Stimulated activated naive B cell treated with anti-CD40 and anti-IgM and Interleukin-4, amounts not matched to agents 10 μg/mL and 1 μg/mL and 100 μg/mL, for 72 hours (primary cell): Measurements from ENCODE around the gene FUZ.

Source experiments
- ATAC-seq, 2 donors: fragments of 150-1000 bp; cut with Tn5 transposase; replicated peaks; 2 replicates each; pipeline ENCODE4 v1.10.0; 2021; ENCODE audit warnings: moderate library complexity in 1 of 2
- DNase-seq: peaks from one replicate; pipeline ENCODE4 v3.0.0; 2021
- H3K27ac Mint-ChIP-seq: one replicate; pipeline ENCODE4 v1.8.0; 2022; ENCODE audit warnings: mild to moderate bottlenecking, mixed read lengths
- H3K27me3 Mint-ChIP-seq, 2 donors: one replicate each; pipeline ENCODE4 v1.8.0; 2022; ENCODE audit warnings: mixed read lengths in 2 of 2
- H3K36me3 Mint-ChIP-seq, 2 donors: one replicate each; pipeline ENCODE4 v1.8.0; 2022; ENCODE audit warnings: mixed read lengths in 2 of 2, mild to moderate bottlenecking in 1 of 2
- H3K4me1 Mint-ChIP-seq, 2 donors: one replicate each; pipeline ENCODE4 v1.8.0; 2022; ENCODE audit warnings: mixed read lengths in 2 of 2, mild to moderate bottlenecking in 1 of 2
- H3K4me3 Mint-ChIP-seq, 2 donors: one replicate each; pipeline ENCODE4 v1.8.0; 2022; ENCODE audit warnings: mild to moderate bottlenecking in 2 of 2, mixed read lengths in 2 of 2, moderate library complexity in 1 of 2
- H3K9me3 Mint-ChIP-seq, 2 donors: one replicate each; pipeline ENCODE4 v1.8.0; 2022; ENCODE audit warnings: mixed read lengths in 2 of 2, mild to moderate bottlenecking in 1 of 2

FUZ gene

DNA sequence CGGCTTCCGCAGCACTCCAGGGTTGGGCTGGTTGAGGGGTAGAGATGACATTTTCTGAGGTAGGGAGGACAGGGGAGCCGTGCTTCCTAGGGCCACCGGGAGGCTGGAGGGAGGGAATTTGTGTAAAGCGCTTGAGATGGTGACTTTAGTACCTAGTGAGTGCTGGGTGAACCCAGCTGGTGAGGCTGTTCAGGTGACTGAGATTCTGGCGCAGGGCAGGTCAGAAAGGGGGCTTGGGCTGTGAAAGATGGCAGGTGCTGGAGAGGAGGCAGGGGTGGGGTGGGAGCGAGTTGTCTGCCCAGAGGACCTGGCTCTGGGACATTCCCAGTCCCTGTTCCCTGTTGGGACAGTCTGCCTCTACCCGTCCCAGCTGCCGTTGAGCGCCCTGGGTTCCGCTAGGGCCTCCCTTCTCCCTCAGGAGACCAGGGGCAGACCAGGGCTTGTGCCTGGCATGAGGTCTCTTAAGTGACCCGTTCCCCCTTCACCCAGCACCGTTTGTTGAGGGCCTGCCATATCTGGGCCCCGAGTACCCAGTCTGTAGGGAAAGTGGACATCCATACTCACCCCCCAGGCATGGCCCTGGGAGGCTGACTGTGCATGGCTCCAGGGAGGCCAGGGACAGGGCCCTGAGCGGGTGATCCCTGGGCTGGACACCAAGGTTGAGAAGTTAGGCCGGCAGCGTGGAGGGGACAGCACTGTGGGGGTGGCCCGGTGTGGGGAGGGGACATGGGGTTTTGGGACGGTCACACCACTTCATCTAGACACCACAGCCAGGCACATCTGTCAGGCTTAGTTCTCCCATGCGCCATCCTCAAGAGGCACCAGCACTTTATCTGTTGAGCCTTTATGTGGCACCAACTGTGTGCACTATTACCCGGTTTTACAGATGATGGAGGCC, 42.8 kb upstream of the FUZ start:
- peak overlapping the region; percentile 87 for H3K27ac Mint-ChIP-seq
- no peaks in the 10 kb centered on the region for H3K27me3 Mint-ChIP-seq
- ATAC-seq (no peak), DNase-seq (no peak)
- H3K9me3 Mint-ChIP-seq = no peaks in the 10 kb centered on the region
- peaks cover 34 to 45% of the 10 kb centered on the region in 2 donors for H3K36me3 Mint-ChIP-seq
- H3K4me3 Mint-ChIP-seq = peak overlapping the region; percentile 19 to 21
- peaks cover 23 to 46% of the 10 kb centered on the region in 2 donors for H3K4me1 Mint-ChIP-seq

- Mint-ChIP-seq H3K4me3 (peak overlapping the region in 1 of 2 donors; percentile 31), H3K9me3 (no peaks in the 10 kb centered on the region)
Measured at GRCh38 chr19:49855277-49855675, 42.2 kb upstream of the FUZ start.

GRCh38 chr19:49854378-49855263, 41.5 kb upstream of the FUZ start:
- no peak for ATAC-seq
- Mint-ChIP-seq H3K36me3 (peaks cover 29 to 43% of the 10 kb centered on the region in 2 donors), H3K27ac (peak overlapping the region; percentile 89)

More at GRCh38 chr19:49855277-49855675, 42.2 kb upstream of the FUZ start:
- Mint-ChIP-seq H3K36me3 (peaks cover 29 to 40% of the 10 kb centered on the region in 2 donors), H3K27me3 (no peaks in the 10 kb centered on the region), H3K4me1 (peaks cover 24 to 43% of the 10 kb centered on the region in 2 donors), H3K27ac (peak overlapping the region; percentile 87)
- DNase-seq (no peak), ATAC-seq (no peak)

DNA sequence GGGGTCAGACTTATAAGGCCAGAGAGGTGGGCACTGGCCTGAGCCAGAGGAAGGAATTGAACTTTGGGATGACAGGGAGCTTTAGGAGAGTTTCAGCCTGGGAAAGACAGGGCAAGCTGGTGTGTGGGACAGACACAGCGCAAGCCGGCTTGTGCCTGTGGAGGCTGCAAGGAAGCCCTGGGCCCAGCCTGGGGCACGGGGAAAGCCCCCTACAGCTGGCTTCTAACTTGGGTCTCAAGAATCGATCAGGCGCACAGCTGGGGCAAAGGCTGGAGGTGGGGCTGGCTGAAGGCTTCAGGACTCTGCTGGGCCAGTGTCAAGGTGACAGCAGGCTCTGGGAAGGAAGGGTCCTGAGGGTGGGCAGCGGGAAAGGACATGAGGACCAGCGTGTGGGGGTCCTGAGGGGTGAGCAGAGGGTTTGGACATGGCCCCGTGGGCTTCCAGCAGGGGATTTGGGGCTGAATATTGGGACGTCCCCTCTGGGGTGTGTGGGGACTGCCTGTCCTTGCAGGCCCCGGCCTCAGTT, 40.8 kb upstream of the FUZ start:
- DNase-seq = no peak
- ATAC-seq = no peak
- no peaks in the 10 kb centered on the region for H3K27me3 Mint-ChIP-seq
- H3K36me3 Mint-ChIP-seq = peaks cover 30 to 45% of the 10 kb centered on the region in 2 donors
- H3K4me3 Mint-ChIP-seq = peak overlapping the region in 1 of 2 donors; percentile 25
- H3K27ac Mint-ChIP-seq = peak overlapping the region; percentile 89
- peaks cover 7 to 9% of the 10 kb centered on the region in 2 donors for H3K9me3 Mint-ChIP-seq
- peaks cover 34 to 53% of the 10 kb centered on the region in 2 donors for H3K4me1 Mint-ChIP-seq

More at GRCh38 chr19:49854378-49855263, 41.5 kb upstream of the FUZ start:
- peak overlapping the region in 1 of 2 donors; percentile 31 for H3K4me3 Mint-ChIP-seq
- no peak for DNase-seq
- H3K27me3 Mint-ChIP-seq = no peaks in the 10 kb centered on the region
- H3K9me3 Mint-ChIP-seq = peaks cover 4 to 5% of the 10 kb centered on the region in 2 donors
- H3K4me1 Mint-ChIP-seq = peaks cover 30 to 50% of the 10 kb centered on the region in 2 donors

- peak overlapping the region; percentile 37 for H3K27ac Mint-ChIP-seq
- peak overlapping the region; percentile 81 to 84 for H3K4me3 Mint-ChIP-seq
- peaks cover 8 to 9% of the 10 kb centered on the region in 2 donors for H3K9me3 Mint-ChIP-seq
- no peak for DNase-seq
- peaks cover 39 to 61% of the 10 kb centered on the region in 2 donors for H3K4me1 Mint-ChIP-seq
- H3K36me3 Mint-ChIP-seq = peaks cover 19 to 36% of the 10 kb centered on the region in 2 donors
- no peak for ATAC-seq
- H3K27me3 Mint-ChIP-seq = no peaks in the 10 kb centered on the region
Measured at GRCh38 chr19:49852631-49853126, 39.6 kb upstream of the FUZ start.

GRCh38 chr19:49851456-49852259, 38.6 kb upstream of the FUZ start:
- H3K27ac Mint-ChIP-seq = peak overlapping the region; percentile 70
- ATAC-seq (peak; percentile 9 to 17), DNase-seq (no peak)
- peaks cover 41 to 61% of the 10 kb centered on the region in 2 donors for H3K4me1 Mint-ChIP-seq
- peaks cover 14 to 26% of the 10 kb centered on the region in 2 donors for H3K36me3 Mint-ChIP-seq
- peaks cover 8 to 9% of the 10 kb centered on the region in 2 donors for H3K9me3 Mint-ChIP-seq
- H3K27me3 Mint-ChIP-seq = no peaks in the 10 kb centered on the region
- peak overlapping the region; percentile 81 to 84 for H3K4me3 Mint-ChIP-seq

DNA sequence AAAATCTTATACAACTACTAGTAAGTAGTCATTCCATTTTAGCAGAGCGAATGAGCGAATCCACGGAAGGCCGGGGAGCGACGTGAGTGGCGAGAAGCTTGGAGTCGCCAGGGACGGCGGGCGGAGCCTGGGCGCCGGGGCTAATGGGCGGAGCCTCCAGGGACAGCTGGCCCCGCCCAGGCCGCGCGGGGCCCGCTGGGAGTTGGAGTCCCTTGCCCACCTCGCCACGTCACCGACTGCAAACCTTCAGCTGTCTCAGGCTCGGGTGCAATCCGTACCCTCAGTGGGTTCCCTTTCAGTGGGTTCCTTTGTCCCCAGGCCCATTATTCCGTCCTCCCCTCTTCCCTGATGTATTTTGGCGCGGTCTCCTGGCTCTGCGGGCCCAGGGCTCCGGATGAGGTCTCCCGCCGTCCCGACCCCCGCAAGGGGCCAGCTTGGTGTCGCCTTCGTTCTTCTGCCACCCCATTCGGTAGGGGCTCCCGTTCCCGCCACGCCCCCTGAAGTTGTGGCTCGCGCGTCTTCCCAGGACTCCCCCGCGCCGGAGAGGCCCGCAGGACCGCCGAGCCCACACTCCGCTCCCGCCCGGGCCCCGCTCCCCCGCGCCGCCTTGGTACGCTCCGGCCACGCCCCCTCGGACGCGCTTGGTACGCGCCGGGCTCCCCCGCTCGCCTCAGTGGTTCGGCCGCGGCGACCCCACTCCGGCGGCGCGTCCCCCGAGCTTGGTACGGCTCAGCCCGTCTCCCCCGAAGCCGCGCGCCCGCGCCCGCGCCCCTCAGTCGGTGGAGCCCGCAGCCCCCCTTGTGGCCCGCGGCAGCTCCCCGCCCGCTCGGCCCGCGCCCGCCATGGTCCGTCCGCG, 37.6 kb upstream of the FUZ start, which contains the start of gene PTOV1:
TSS of gene PTOV1 (plus strand) at position 673 of the 856 bp plus-strand sequence.
- H3K27ac Mint-ChIP-seq = peak within 1 kb of the TSS; percentile 97
- peaks cover 11 to 18% of the 10 kb centered on the region in 2 donors for H3K36me3 Mint-ChIP-seq
- peak; percentile 86 for DNase-seq
- H3K9me3 Mint-ChIP-seq = peaks cover 8 to 9% of the 10 kb centered on the region in 2 donors
- ATAC-seq = peak; percentile 84 to 89
- H3K27me3 Mint-ChIP-seq = no peaks in the 10 kb centered on the region
- peak within 1 kb of the TSS; percentile 90 to 96 for H3K4me3 Mint-ChIP-seq
- peaks cover 42 to 57% of the 10 kb centered on the region in 2 donors for H3K4me1 Mint-ChIP-seq

DNA sequence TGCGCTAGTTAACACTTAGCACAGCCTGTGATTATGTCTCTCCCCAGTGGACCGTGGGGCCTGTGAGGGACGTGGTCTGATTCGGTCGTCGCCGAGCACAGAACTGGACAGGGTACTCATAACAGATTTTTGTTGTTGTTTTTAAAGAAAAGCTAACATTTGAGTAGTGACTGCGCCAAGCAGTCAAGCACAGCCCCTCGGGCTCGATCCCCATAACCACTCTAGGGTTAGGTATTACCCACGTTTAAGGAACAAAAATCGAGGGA, 37.1 kb upstream of the FUZ start:
- Mint-ChIP-seq H3K27ac (peak overlapping the region; percentile 97), H3K4me3 (peak overlapping the region; percentile 90 to 96), H3K9me3 (peaks cover 8 to 9% of the 10 kb centered on the region in 2 donors), H3K27me3 (no peaks in the 10 kb centered on the region), H3K36me3 (peaks cover 7 to 13% of the 10 kb centered on the region in 2 donors), H3K4me1 (peaks cover 38 to 55% of the 10 kb centered on the region in 2 donors)
- DNase-seq (no peak), ATAC-seq (peak in 1 of 2 donors; percentile 0)

DNA sequence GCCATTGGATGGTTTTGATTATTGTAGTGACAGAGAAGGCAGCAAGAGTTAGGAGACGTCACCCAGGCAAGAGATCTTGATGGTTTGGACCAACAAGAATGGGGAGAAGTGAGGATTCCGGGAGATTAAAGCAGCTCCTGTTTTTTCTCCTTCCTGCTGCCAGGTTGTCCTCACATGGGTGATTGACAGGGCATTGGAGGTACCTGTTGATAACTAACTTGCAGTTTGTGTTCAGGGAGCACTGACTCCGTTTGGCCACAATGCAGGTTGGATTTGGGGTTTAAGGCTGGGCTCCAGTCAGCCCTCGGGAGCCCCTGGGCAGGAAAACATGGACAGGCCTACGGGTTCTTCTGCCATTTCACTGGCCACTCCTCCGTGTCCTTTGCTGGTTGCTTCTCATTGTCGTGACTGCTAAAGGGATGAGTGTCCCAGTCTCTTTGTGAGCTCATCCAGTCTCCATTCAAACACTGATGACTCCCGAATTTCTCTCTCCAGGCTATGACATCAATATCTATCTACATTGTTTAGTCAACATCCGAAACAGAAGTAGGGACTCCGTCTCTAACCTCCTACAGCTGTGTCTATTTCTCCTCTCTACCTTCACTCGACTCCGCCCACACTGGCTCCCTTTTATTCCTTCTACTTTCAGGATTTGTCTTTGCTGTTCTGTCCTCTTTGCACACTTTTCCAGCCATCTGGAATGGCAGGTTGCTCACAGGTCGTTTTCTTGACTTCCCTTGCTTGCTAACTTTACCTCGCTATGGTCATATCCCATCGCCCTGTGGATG, 36.5 kb upstream of the FUZ start:
- H3K27me3 Mint-ChIP-seq = no peaks in the 10 kb centered on the region
- no peak for ATAC-seq
- no peak for DNase-seq
- H3K36me3 Mint-ChIP-seq = peaks cover 7 to 12% of the 10 kb centered on the region in 2 donors
- H3K9me3 Mint-ChIP-seq = peaks cover 8 to 9% of the 10 kb centered on the region in 2 donors
- peaks cover 40 to 56% of the 10 kb centered on the region in 2 donors for H3K4me1 Mint-ChIP-seq
- peak overlapping the region; percentile 90 to 96 for H3K4me3 Mint-ChIP-seq
- H3K27ac Mint-ChIP-seq = peak overlapping the region; percentile 97

- ATAC-seq = no peak
- H3K9me3 Mint-ChIP-seq = peaks cover 8 to 9% of the 10 kb centered on the region in 2 donors
Measured at GRCh38 chr19:49848938-49849337, 35.8 kb upstream of the FUZ start.

DNA sequence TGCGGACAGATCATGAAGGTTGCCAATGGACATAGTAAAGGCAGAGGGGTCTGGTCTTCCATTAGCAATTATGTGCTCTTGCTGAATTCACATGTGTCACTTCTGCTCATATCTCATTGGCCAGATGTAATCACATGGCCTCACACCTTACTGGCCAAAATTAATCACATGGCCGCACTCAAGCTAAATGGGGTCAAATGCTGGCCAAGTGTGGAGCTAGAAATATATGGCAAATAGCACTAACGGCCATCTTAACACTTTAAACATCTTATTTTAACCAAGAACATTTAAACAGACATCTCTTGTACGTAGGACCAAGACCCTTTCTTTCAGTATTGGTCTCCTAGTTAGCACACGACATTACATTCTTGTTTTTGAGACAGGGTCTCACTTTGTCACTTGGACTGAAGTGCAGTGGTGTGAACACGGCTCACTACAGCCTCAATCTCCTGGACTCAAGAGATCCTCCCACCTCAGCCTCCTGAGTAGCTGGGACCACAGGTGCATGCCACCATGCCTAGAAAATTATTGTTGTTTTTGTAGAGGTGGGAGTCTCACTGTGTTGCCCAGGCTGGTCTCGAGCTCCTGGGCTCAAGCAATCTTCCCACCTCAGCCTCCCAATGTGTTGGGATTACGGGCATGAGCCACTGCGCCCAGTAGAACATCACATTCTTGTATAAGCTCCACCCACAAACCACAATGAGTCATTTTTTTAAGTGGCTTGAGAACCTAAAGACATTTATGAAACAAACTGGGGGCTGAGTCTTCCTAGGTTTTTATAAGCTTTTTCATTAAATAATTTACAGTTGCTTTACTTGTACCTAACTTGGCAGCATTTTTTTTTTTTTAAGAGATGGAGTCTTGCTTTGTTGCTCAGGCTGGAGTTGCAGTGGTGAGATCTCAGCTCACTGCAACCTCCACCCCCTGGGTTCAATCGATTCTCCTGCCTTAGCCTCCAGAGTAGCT, 34.9 kb upstream of the FUZ start:
- Mint-ChIP-seq H3K36me3 (peaks cover 7 to 12% of the 10 kb centered on the region in 2 donors), H3K27me3 (no peaks in the 10 kb centered on the region), H3K27ac (peak overlapping the region; percentile 20), H3K9me3 (peaks cover 8 to 9% of the 10 kb centered on the region in 2 donors), H3K4me1 (peaks cover 40 to 61% of the 10 kb centered on the region in 2 donors), H3K4me3 (no peak overlapping the region)
- no peak for ATAC-seq
- DNase-seq = no peak

More at GRCh38 chr19:49848938-49849337, 35.8 kb upstream of the FUZ start:
- no peak for DNase-seq
- Mint-ChIP-seq H3K27me3 (no peaks in the 10 kb centered on the region), H3K27ac (no peak overlapping the region), H3K36me3 (peaks cover 7 to 12% of the 10 kb centered on the region in 2 donors), H3K4me1 (peaks cover 40 to 61% of the 10 kb centered on the region in 2 donors), H3K4me3 (peak overlapping the region; percentile 14 to 68)
